Endothelial cell of umbilical vein (primary cell): Measurements from ENCODE around the gene EPN2. TPM values are rescaled to one million over a fixed set of nuclear protein-coding genes. Genes with fewer than 3 reads are reported as not detected.

Experiments
- BruUV-seq: library from RNA; stranded (reverse); fragments of 400-500 nt; replicated peaks from 2 replicates; lab custom pipeline; 2021; lab: Mats Ljungman, UMichigan
- CTCF ChIA-PET: fragments of 300-600, 350-600 bp; sonication (Branson Sonifier 250); formaldehyde crosslinking; loops from one replicate; lab custom pipeline; 2021; ENCODE audit warnings: antibody characterized with exemption, inconsistent platforms; lab: Charles Lee
- POLR2A ChIA-PET: fragments of 300-600, 350-600 bp; sonication (Branson Sonifier 250); formaldehyde crosslinking; loops from one replicate; lab custom pipeline; 2021; ENCODE audit warnings: antibody characterized with exemption, inconsistent platforms; lab: Charles Lee
- DNase-seq: peaks from one replicate; pipeline ENCODE4 v3.0.0-alpha.2; 2011; ENCODE audit warnings: low read depth, low spot score
- FAIRE-seq: peaks from 2 replicates; lab custom pipeline; 2011; peaks lifted over from hg19 to GRCh38; lab: Jason Lieb, UNC
- H2AFZ ChIP-seq: 2 replicates; pipeline ENCODE4 v1.6.0; 2012; ENCODE audit warnings: low read depth, low read length, control low read depth, inconsistent platforms
- H3K27ac ChIP-seq: 2 replicates; pipeline ENCODE4 v1.5.1; 2011; ENCODE audit warnings: low read depth, mild to moderate bottlenecking, control low read depth, low read length, moderate library complexity; ENCODE audit not compliant: insufficient read depth
- H3K27me3 ChIP-seq, 2 experiments: 2 replicates each; pipeline versions ENCODE4 v1.6.0 to v1.6.1; 2011; ENCODE audit warnings: low read length in 2 of 2, mixed read lengths in 1 of 2; ENCODE audit not compliant: control insufficient read depth in 2 of 2, insufficient read depth in 2 of 2
- H3K36me3 ChIP-seq, 2 experiments: 2 replicates in 1 of 2; 3 replicates in 1 of 2; pipeline ENCODE4 v1.5.1; 2011; ENCODE audit warnings: low read length in 2 of 2, mild to moderate bottlenecking in 1 of 2, moderate library complexity in 1 of 2; ENCODE audit not compliant: control insufficient read depth in 2 of 2, insufficient read depth in 2 of 2; ENCODE audit errors: extremely low read depth in 1 of 2
- H3K4me1 ChIP-seq: 3 replicates; pipeline ENCODE4 v1.5.1; 2011; ENCODE audit warnings: mild to moderate bottlenecking, low read length; ENCODE audit not compliant: control insufficient read depth, insufficient read depth; ENCODE audit errors: extremely low read depth
- H3K4me2 ChIP-seq: 2 replicates; pipeline ENCODE4 v1.6.1; 2011; ENCODE audit warnings: low read length, control low read depth, mixed read lengths; ENCODE audit not compliant: insufficient read depth
- H3K4me3 ChIP-seq, 3 experiments: fragments of 200-600 bp in 1 of 3; sonication (generic), shearing (Covaris generic) in 1 of 3; replicated peaks in 1 of 3; 2 replicates each; pipeline ENCODE4 v1.5.1; 2011 to 2016; ENCODE audit warnings: control low read depth in 3 of 3, low read length in 3 of 3, mild to moderate bottlenecking in 2 of 3, inconsistent platforms in 1 of 3, low read depth in 1 of 3, moderate library complexity in 1 of 3; ENCODE audit not compliant: insufficient read depth in 1 of 3
- H3K79me2 ChIP-seq: 2 replicates; pipeline ENCODE4 v1.6.0; 2012; ENCODE audit warnings: low read length, inconsistent platforms; ENCODE audit not compliant: control insufficient read depth, insufficient read depth
- H3K9ac ChIP-seq: replicated peaks from 2 replicates; pipeline ENCODE3; 2011; ENCODE audit warnings: low read length, control low read depth; ENCODE audit not compliant: insufficient read depth; ENCODE audit errors: extremely low read depth
- H3K9me1 ChIP-seq: replicated peaks from 3 replicates; pipeline ENCODE4 v1.6.0; 2011; ENCODE audit warnings: mild to moderate bottlenecking, low read length; ENCODE audit not compliant: control insufficient read depth, insufficient read depth; ENCODE audit errors: extremely low read depth
- H3K9me3 ChIP-seq: replicated peaks from 2 replicates; pipeline ENCODE4 v1.5.1; 2012; ENCODE audit warnings: low read length, inconsistent platforms; ENCODE audit not compliant: control insufficient read depth, insufficient read depth
- H4K20me1 ChIP-seq: replicated peaks from 2 replicates; pipeline ENCODE3; 2011; ENCODE audit warnings: mild to moderate bottlenecking, low read length; ENCODE audit not compliant: control insufficient read depth, insufficient read depth; ENCODE audit errors: extremely low read depth
- CTCF ChIP-seq, 2 donors: IDR thresholded peaks; 1 replicate in 1 of 2; 2 replicates in 1 of 2; pipeline ENCODE4 v1.5.1; 2011; ENCODE audit warnings: low read length in 2 of 2, mild to moderate bottlenecking in 2 of 2, moderate library complexity in 2 of 2, control low read depth in 1 of 2, inconsistent platforms in 1 of 2, low read depth in 1 of 2; ENCODE audit not compliant: insufficient read depth in 1 of 2; ENCODE audit errors: extremely low read depth in 1 of 2
- EZH2 ChIP-seq: IDR thresholded peaks from 2 replicates; pipeline ENCODE4 v1.6.1; 2012; ENCODE audit warnings: borderline replicate concordance, low read depth, mild to moderate bottlenecking, moderate library complexity, low read length, inconsistent platforms; ENCODE audit not compliant: severe bottlenecking
- FOS ChIP-seq: IDR thresholded peaks from 2 replicates; pipeline ENCODE4 v1.6.1; 2011; ENCODE audit warnings: mild to moderate bottlenecking, low read length, moderate library complexity, borderline replicate concordance; ENCODE audit not compliant: insufficient read depth
- GATA2 ChIP-seq: IDR thresholded peaks from 2 replicates; pipeline ENCODE4 v1.7.0; 2011; ENCODE audit warnings: low read depth, mild to moderate bottlenecking, moderate library complexity, mixed read lengths, low read length; ENCODE audit not compliant: insufficient read length, insufficient read depth
- JUN ChIP-seq: IDR thresholded peaks from 2 replicates; pipeline ENCODE4 v1.6.1; 2011; ENCODE audit warnings: borderline replicate concordance, low read depth; ENCODE audit not compliant: insufficient read length, insufficient read depth
- MAX ChIP-seq: IDR thresholded peaks from 2 replicates; pipeline ENCODE4 v1.6.1; 2011; ENCODE audit not compliant: insufficient read depth, insufficient read length
- MYC ChIP-seq: IDR thresholded peaks from one replicate; pipeline ENCODE4 v1.6.1; 2011; ENCODE audit warnings: mild to moderate bottlenecking, low read depth, low read length
- POLR2A ChIP-seq: IDR thresholded peaks from 2 replicates; pipeline ENCODE4 v1.6.1; 2012; ENCODE audit warnings: low read depth, mild to moderate bottlenecking, control low read depth, low read length
- POLR2AphosphoS5 ChIP-seq: IDR thresholded peaks from 2 replicates; pipeline ENCODE4 v1.6.1; 2012; ENCODE audit warnings: low read depth, mild to moderate bottlenecking, control low read depth, low read length, moderate library complexity; ENCODE audit not compliant: insufficient read depth
- dilution Hi-C: fragments of 300-500 bp; cut with MboI; formaldehyde crosslinking; loops from one replicate; pipeline ENCODE4 v1.15.0; 2019; ENCODE audit warnings: low sequenced_read_pairs; ENCODE audit not compliant: extremely low pct_ligation_motif_present
- intact Hi-C: fragments of 100-400 bp; cut with micrococcal nuclease; formaldehyde crosslinking; loops from one replicate; pipeline ENCODE4 v1.10.0; 2022
- polyA plus RNA-seq, 4 experiments: library from polyadenylated mRNA; depleted of rRNA in 3 of 4; stranded (reverse) in 3 of 4; unstranded in 1 of 4; fragments of >200 nt; gene quantifications; 2 replicates each; pipeline versions ENCODE4 v1.2.1 to v1.2.3, GENCODE V29; 2011 to 2012; ENCODE audit warnings: missing spikeins in 1 of 4
- total RNA-seq: library from RNA; stranded (reverse); gene quantifications from 2 replicates; pipeline ENCODE4 v1.2.3, GENCODE V29; 2021

EPN2 gene
- total and polyA plus RNA-seq, 2 donors (not counting 3 experiments of a cell fraction or from before 2014, with no cell fraction given), result 40.3 to 70.5 TPM

- no peaks in the 10 kb centered on the region for H3K36me3 ChIP-seq
- H3K4me1 ChIP-seq, result peaks cover 7% of the 10 kb centered on the region
- no peak overlapping the region for H2AFZ ChIP-seq
- dilution Hi-C loops (no loop called here), intact Hi-C loops (no loop called here)
- peaks cover 58% of the 10 kb centered on the region for H3K79me2 ChIP-seq
- DNase-seq (peak; percentile 66), FAIRE-seq (peak; percentile 33)
- CTCF ChIA-PET, result interaction anchor here (1.0 to 2.1 kb wide), 4 partner anchors 9 to 84 kb away, joined by 3 to 6 read pairs (median 4); no protein-coding TSS in a partner anchor
- no peak overlapping the region for H3K4me2 ChIP-seq
- no peak for TF ChIP-seq POLR2A
- TF ChIP-seq JUN, result no peak
- TF ChIP-seq FOS, result no peak
- TF ChIP-seq MAX, result no peak
- no peak for TF ChIP-seq POLR2AphosphoS5
- no peak for TF ChIP-seq CTCF (IDR thresholded peaks at IDR 0.05; ENCODE audit: extremely low read depth in 1 of 2, insufficient read depth in 1 of 2, low read depth in 1 of 2, low read length in 2 of 2)
- TF ChIP-seq EZH2, result no peak
- TF ChIP-seq MYC, result no peak
- no peak for TF ChIP-seq GATA2
- no peaks in the 10 kb centered on the region for H3K9me3 ChIP-seq
- no peak overlapping the region for H3K4me3 ChIP-seq
- H3K9ac ChIP-seq, result no peak overlapping the region
- no TSS peak for BruUV-seq
- no peaks in the 10 kb centered on the region for H3K9me1 ChIP-seq
- H4K20me1 ChIP-seq, result peaks cover 3% of the 10 kb centered on the region
- H3K27ac ChIP-seq, result peak overlapping the region; percentile 20
- POLR2A ChIA-PET, result interaction anchor here (0.5 kb wide), 1 partner anchor 83 kb away, joined by 10 read pairs; no protein-coding TSS in a partner anchor
- no peaks in the 10 kb centered on the region for H3K27me3 ChIP-seq
These were observed 17.5 kb downstream of the EPN2 start for GRCh38 chr17:19254651-19255050.
